HCEC 1CT (cell line): Measurements from ENCODE around the gene DNAL4.
A peak's percentile ranks its signal among the peaks of the same experiment; 100 is the strongest.
"Not testable (repeated sequence)": the region's sequence is repeated elsewhere in the genome, so short reads cannot be mapped to it uniquely, and the experiment has no call there.

Source experiments
- DNase-seq: peaks from one replicate; pipeline ENCODE4 v3.0.0-alpha.2; 2017

Gene DNAL4

GRCh38 chr22:38826801-38827200 is 32.9 kb upstream of the DNAL4 start:
- no peak for DNase-seq

DNA sequence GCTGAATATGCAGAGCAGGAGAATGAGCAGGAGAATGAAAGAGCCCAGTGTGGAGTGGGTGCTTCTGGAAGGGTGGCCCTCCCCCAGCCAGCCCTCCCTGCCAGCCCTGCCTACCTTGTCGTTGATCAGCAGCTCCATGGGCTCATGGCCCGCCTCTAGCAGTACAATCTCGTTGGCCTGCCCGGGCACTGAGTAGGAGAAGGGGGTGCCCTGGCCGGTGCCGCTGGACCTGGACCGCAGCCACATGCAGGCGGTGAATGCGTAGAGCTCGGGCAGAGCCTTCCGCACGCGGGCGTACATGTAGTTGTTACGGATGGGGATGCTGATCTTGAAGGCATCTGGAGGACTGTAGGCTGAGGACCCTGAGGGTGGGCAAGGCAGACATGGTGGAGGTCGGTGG is 32.4 kb upstream of the DNAL4 start:
- DNase-seq = no peak

DNA sequence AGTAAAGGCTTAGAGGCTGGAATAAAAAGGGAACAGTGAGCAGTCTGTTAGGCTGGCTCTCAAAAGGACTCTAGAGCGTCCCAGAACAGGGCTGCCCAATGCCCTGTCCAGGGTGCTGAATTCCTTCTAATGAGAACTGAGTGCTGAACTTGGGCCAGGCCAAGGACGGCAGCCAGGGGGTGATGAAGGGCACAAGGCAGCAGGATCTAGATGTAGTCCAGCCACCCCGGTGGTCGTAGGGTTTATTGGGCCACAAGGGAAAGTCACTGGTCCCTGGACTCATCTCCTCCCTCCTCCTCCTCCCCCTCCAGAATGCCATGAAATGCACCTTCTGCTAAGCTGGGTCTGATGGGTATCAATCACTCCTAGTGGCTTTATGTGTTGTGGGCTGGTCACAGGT is 30.6 kb upstream of the DNAL4 start:
- DNase-seq = peak; percentile 52

DNA sequence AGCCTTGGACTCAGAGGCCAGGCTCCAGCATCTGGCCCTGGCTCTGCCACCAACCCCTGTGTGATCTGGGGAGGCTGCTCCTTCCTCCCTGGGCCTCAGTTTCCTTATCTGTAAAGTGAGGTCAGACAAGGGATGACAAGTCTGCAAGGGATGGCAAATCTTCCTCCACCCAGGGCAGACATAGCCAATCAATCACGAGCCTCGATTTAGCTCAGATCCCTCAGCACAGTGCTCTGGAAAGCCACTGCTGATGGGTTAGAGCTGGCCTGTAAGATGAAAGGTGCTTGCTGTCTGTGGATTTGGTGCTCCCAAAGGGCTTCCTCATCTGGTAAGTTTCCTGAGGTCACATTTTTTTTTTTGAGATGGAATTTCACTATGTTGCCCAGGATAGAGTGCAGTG is 29.7 kb upstream of the DNAL4 start:
- DNase-seq = no peak

GRCh38 chr22:38823076-38823475 is 29.1 kb upstream of the DNAL4 start:
- DNase-seq = no peak

GRCh38 chr22:38820020-38820419 is 26.1 kb upstream of the DNAL4 start:
- no peak for DNase-seq

DNA sequence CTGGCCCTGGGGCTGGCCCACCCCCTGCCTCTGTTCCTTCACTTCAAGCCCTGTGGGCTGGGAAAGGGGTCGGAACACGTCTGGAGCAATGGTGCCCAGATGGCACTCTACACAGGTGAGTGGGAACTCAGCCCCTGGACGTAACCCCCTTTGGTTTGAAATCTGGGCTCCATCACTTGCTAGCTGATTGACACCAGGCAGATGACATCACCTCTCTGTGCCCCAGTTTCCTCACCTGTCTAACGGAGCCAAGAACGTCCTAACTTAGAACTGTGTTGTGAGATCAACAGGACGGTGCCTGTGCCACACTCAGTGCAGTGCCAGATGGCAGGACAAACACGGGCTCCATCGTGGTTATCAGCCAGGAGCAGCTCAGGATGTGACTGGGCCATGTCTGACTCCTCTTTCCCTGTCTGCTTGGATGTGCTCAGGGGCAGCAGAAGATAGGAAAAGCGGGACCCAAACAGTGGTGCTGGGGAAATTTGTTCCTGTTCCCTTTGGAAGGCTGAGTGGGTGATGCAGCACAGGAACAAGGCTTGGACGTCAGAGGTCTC is 25.5 kb upstream of the DNAL4 start:
- no peak for DNase-seq

DNA sequence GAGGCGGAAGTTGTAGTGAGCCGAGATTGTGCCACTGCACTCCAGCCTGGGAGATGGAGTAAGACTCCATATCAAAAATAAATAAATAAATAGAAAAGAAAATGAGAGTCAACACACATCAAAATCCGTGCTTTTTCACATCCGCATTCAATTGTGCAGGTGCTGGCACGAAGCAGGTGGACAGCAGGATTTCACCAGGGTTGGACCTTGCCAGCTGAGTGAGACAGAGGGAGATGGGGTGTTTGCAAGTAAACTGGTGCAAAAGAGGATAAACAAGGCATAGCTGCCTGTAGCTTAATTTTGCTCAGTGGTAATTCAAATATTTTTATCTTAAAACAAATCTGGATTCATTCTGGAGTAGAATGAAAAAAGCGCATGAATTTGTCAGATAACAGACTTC is 23.3 kb upstream of the DNAL4 start:
- no peak for DNase-seq

DNA sequence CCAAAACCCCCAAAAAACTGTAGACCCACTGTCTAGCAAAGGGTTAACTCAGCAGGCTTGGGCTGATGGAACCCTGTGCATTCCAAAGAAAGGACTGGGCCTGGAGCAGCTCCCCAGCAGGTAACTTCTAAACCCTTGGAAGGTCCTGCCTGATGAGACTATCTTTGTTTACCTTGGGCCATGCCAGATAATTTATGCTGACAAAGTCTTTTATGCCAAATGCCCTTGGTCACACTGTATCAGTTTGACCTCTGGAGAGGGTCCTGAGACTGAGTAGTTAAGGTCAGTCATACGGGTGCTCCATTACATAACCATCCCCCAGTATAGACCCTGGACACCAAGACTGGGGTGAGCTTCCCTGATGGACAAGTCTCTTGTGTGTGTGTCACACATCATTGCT is 21.9 kb upstream of the DNAL4 start:
- DNase-seq = no peak

- no peak for DNase-seq
Measured at GRCh38 chr22:38811241-38811640, 17.3 kb upstream of the DNAL4 start.

DNA sequence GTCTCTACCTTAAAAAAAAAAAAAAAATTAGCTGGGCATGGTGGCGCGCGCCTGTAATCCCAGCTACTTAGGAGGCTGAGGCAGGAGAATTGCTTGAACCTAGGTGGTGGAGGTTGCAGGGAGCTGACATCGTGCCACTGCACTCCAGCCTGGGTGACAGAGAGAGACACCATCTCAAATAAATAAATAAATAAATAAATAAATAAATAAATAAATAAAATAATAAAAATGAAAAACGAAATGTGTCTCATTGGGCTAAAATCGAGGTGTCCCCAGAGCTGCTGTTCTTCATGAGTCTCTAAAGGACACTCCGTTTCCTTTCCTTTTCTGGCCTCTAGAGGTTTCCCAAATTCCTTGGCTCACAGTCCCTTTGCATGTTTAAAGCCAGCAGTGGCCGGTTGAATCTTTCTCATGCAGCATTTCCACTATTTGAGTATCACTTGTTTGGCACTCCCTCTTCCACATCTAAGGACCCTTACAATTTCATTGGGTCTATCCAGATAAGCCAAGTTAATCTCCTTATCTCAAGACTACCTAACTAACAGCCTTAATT is 11.2 kb upstream of the DNAL4 start:
- not testable (repeated sequence) for DNase-seq

DNA sequence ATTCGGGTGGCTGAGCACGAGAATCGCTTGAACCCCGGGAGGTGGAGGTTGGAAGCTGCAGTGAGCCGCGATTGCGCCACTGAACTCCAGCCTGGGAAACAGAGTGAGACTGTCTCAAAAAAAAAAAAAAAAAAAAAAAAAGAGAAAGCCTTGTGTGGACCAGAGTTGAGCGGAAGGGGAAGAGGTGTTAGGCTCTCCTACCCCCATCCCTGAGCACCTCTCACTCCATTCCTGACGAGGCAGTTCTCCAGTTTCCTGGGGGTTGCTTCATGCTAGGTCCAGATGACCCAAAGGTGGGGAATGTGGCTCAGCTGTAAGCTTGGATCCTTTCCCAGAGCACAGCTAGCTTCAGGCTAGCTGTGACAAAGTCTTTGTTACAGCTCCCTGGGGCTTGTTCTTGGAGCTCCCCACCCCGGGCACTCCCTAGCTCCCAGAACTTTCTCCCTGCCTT is 8.8 kb upstream of the DNAL4 start:
- peak; percentile 87 for DNase-seq

DNA sequence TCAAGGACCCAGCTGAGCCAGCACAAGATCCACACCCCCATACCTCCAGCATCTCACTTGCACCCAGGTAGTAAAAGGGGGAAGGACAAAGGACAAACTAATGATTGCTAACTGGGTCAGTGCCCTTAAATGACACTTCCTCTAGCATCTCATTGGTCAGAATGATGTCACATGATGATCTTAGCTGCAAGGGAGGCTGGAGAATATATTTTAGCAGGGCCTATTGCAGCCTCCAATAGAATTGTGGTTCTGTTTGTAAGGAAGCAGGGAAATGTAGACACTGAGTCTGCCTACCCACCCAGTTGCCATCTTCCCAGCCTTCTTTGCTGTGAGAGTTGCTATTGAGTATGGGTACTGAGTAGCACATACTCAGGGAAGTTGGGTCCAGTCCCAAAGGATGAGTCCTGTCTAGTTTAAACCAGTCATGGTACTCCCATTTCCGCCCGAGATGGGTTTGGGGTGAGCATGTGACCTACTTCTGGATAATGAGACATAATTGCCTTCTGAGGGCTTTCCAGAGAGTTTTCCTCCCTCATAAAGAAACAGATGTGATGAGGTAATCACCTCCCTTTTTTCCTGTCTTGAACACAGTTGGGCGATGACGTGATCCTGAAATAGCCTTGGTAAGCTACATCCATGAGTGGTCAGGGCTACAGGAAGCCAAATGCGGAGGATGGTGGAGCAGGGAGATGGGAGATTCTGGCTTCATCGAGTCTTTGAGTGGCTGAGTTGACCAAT is 5.5 kb upstream of the DNAL4 start:
- DNase-seq = peak; percentile 1

DNA sequence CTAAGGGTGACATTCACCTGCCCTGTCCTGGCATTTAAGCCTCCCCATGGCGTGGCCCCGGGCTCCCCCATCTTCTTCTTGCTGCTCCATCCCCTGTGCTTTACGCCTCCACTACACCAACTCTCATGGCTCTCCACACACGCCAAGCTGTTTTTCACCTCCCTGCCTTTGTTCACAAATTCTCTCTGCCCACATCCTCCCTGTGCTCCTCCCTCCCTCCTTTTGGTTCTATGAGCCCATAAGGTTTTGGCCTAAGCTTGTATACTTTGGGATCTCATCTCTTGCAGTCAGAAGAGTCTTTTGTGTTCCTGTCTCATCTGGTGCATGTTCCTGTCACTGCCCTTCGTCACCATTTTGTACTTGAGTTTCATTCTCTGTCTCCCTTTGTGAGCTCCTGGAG is 4.6 kb upstream of the DNAL4 start:
- no peak for DNase-seq

GRCh38 chr22:38796262-38796957 is 2.5 kb upstream of the DNAL4 start:
- peak; percentile 24 for DNase-seq

GRCh38 chr22:38795569-38795968 is 1.6 kb upstream of the DNAL4 start:
- no peak for DNase-seq

DNA sequence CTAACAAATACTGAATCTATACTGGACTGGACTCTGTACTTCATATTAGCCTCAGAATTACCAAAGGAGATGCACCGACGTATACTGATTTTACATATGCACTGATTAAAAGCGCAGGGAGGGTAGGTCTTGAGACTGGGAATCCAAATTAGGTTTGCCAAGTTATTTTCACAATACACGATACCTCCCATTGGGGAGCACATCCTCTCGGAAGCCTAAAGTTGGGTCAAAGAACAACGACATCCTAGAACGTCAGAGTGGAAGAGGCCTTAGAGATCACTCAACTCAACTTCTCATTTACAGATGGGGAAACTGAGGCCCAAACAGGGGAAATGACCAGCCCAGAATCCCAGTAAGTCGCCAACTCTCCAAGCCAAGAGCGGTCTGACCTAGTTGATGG is 626 bp downstream of the DNAL4 start:
- DNase-seq = no peak

DNA sequence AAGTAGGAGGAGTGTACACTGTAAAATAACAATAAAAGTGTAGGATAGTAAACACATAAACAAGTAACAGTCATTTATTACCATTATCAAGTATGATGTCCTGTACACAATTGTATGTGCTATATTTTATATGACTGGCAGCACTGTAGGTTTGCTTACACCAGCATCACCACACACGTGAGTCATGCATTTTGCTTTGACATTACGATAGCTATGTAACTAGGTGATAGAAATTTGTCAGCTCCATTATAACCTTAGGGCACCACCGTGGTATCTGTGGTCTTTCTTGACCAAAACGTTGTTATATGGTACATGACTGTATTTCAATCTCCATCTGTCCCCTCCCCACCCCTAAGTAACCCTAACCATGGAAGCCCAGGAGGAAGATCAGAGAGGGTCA is 1.1 kb downstream of the DNAL4 start:
- DNase-seq = no peak

- DNase-seq = no peak
Measured at GRCh38 chr22:38789606-38790005, 4.3 kb downstream of the DNAL4 start.

GRCh38 chr22:38788846-38789245 is 5.1 kb downstream of the DNAL4 start:
- DNase-seq = no peak

DNA sequence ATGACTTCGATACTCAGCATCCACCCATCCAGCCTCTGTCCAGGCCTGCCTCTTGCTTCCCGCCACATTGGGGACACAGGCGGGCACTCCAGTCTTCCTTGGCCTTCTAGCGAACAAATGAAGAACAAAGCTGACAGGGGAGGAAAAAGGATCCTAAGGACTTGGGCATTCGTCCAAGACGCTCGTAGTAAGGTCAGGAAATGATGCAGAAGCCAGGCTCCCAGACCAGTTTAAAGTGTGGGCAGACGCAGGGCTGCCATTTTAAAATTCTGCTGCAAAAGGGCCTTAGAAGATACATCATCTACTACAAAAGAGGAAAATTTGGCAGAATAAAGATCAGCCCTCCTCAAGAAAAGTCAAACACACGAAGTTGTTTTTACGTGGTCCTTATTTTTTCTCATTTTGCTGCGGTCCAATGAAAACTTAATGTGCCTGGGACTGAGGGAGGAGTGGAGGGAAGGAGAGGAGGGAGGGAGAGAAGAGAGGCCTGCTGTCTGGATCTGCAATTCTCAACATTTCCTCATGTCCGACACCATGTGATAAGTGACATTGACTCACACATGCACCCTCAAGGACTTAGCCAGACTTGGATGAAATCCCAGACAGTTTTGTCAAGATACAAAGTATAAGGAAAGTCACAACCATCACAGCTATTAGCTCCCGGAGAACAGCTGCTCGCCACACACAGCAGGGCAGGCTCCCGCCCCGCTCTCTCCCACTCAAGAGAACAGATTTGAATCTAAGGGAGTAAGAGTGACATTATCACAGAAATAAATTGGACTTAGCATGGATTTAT is 5.7 kb downstream of the DNAL4 start:
- peak; percentile 84 for DNase-seq

DNA sequence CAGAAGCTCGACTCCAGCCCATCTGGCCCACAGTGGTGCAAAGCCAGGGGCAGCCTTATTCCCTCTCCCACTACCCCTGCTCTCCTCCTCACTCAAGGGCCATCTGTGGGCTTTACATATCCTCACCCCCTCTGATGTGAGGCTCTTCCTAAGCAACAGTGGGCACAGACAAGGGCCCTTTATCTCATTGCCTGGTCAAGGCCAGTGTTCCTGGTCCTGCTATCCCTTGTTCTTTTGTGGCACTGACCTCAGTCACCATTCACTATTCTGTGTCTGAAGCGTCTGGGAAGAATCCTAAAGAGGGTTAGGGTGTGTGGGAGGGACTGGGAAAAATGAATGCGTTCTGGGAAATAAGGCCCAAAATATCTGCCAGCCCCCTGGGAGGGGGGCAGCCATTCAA is 7.3 kb downstream of the DNAL4 start:
- no peak for DNase-seq

GRCh38 chr22:38784856-38785255 is 9.1 kb downstream of the DNAL4 start:
- no peak for DNase-seq
